ENCODE measurements around the gene P2RY11.

Gene P2RY11

GRCh38 chr19:10144361-10144760 is 32.9 kb downstream of the P2RY11 start:
- DNase-seq (ENCODE audit: low read depth, low spot score): no peak

GRCh38 chr19:10145031-10145430 is 33.5 kb downstream of the P2RY11 start:
- in situ Hi-C loops (cut with HindIII; ENCODE audit: low sequenced_read_pairs): no loop called here

More at GRCh38 chr19:10144361-10144760, 32.9 kb downstream of the P2RY11 start:
- in situ Hi-C loops (cut with HindIII; ENCODE audit: low sequenced_read_pairs): no loop called here
- H3K4me3 ChIP-seq (ENCODE audit: low read depth, low read length): no peak overlapping the region
- no peak for TF ChIP-seq CTCF (IDR thresholded peaks at IDR 0.05; ENCODE audit: low read depth, low read length)

GRCh38 chr19:10146142-10146541 is 34.6 kb downstream of the P2RY11 start:
- no peak overlapping the region for H3K4me3 ChIP-seq (ENCODE audit: low read depth, low read length)
- in situ Hi-C loops (cut with HindIII; ENCODE audit: low sequenced_read_pairs): no loop called here

More at GRCh38 chr19:10145031-10145430, 33.5 kb downstream of the P2RY11 start:
- no peak for TF ChIP-seq CTCF (IDR thresholded peaks at IDR 0.05; ENCODE audit: low read depth, low read length)
- no peak overlapping the region for H3K4me3 ChIP-seq (ENCODE audit: low read depth, low read length)
- DNase-seq (ENCODE audit: low read depth, low spot score): no peak

GRCh38 chr19:10149427-10149826 is 37.9 kb downstream of the P2RY11 start:
- DNase-seq (ENCODE audit: low read depth, low spot score): no peak
- no peak overlapping the region for H3K4me3 ChIP-seq (ENCODE audit: low read depth, low read length)
- in situ Hi-C loops (cut with HindIII; ENCODE audit: low sequenced_read_pairs): no loop called here
- TF ChIP-seq CTCF (IDR thresholded peaks at IDR 0.05; ENCODE audit: low read depth, low read length): no peak

More at GRCh38 chr19:10146142-10146541, 34.6 kb downstream of the P2RY11 start:
- TF ChIP-seq CTCF (IDR thresholded peaks at IDR 0.05; ENCODE audit: low read depth, low read length): no peak
- no peak for DNase-seq (ENCODE audit: low read depth, low spot score)

- DNase-seq (ENCODE audit: low read depth, low spot score): no peak
- no peak for TF ChIP-seq CTCF (IDR thresholded peaks at IDR 0.05; ENCODE audit: low read depth, low read length)
- in situ Hi-C loops (cut with HindIII; ENCODE audit: low sequenced_read_pairs): no loop called here
- no peak overlapping the region for H3K4me3 ChIP-seq (ENCODE audit: low read depth, low read length)
These were observed 40.0 kb downstream of the P2RY11 start for GRCh38 chr19:10151521-10151920.

GRCh38 chr19:10152100-10152499 is 40.6 kb downstream of the P2RY11 start:
- no peak for TF ChIP-seq CTCF (IDR thresholded peaks at IDR 0.05; ENCODE audit: low read depth, low read length)
- in situ Hi-C loops (cut with HindIII; ENCODE audit: low sequenced_read_pairs): no loop called here
- DNase-seq (ENCODE audit: low read depth, low spot score): no peak
- H3K4me3 ChIP-seq (ENCODE audit: low read depth, low read length): no peak overlapping the region

- H3K4me3 ChIP-seq (ENCODE audit: low read depth, low read length): no peak overlapping the region
- DNase-seq (ENCODE audit: low read depth, low spot score): no peak
- in situ Hi-C loops (cut with HindIII; ENCODE audit: low sequenced_read_pairs): no loop called here
- TF ChIP-seq CTCF (IDR thresholded peaks at IDR 0.05; ENCODE audit: low read depth, low read length): no peak
These were observed 44.3 kb downstream of the P2RY11 start for GRCh38 chr19:10155839-10156238.

Data from astrocyte of the spinal cord (primary cell).